NCI-H146 (cell line): ENCODE measurements around the gene TMEM240.
"Not testable (repeated sequence)": the region's sequence is repeated elsewhere in the genome, so short reads cannot be mapped to it uniquely, and the experiment has no call there.

Source experiments
- DNase-seq: peaks from one replicate; lab custom pipeline; 2025; lab: John Stamatoyannopoulos, UW

The TMEM240 gene

GRCh38 chr1:1557688-1558087, 17.3 kb upstream of the TMEM240 start:
- DNase-seq = not testable (repeated sequence)

- not testable (repeated sequence) for DNase-seq
Measured at GRCh38 chr1:1556961-1557360, 16.5 kb upstream of the TMEM240 start.

GRCh38 chr1:1556505-1556904, 16.1 kb upstream of the TMEM240 start:
- no peak for DNase-seq

GRCh38 chr1:1554926-1555915, 14.8 kb upstream of the TMEM240 start:
- DNase-seq = no peak

GRCh38 chr1:1554550-1554925, 14.1 kb upstream of the TMEM240 start:
- no peak for DNase-seq

- DNase-seq = no peak
Measured at GRCh38 chr1:1553821-1554494, 13.5 kb upstream of the TMEM240 start.

GRCh38 chr1:1552263-1552639, 11.8 kb upstream of the TMEM240 start:
- no peak for DNase-seq

- DNase-seq = no peak
Measured at GRCh38 chr1:1551524-1552262, 11.3 kb upstream of the TMEM240 start.

GRCh38 chr1:1550591-1551432, 10.4 kb upstream of the TMEM240 start:
- no peak for DNase-seq

- DNase-seq = no peak
Measured at GRCh38 chr1:1550087-1550486, 9.7 kb upstream of the TMEM240 start.

GRCh38 chr1:1548591-1548990, 8.2 kb upstream of the TMEM240 start:
- no peak for DNase-seq

GRCh38 chr1:1547476-1547875, 7.1 kb upstream of the TMEM240 start:
- DNase-seq = no peak

- no peak for DNase-seq
Measured at GRCh38 chr1:1547011-1547410, 6.6 kb upstream of the TMEM240 start.

- DNase-seq = no peak
Measured at GRCh38 chr1:1545946-1546737, 5.7 kb upstream of the TMEM240 start.

- no peak for DNase-seq
Measured at GRCh38 chr1:1544544-1544943, 4.1 kb upstream of the TMEM240 start.

- DNase-seq = no peak
Measured at GRCh38 chr1:1543706-1544099, 3.3 kb upstream of the TMEM240 start.

- DNase-seq = no peak
Measured at GRCh38 chr1:1542766-1543705, 2.6 kb upstream of the TMEM240 start.

- no peak for DNase-seq
Measured at GRCh38 chr1:1541956-1542765, 1.7 kb upstream of the TMEM240 start.
